Adrenal gland (tissue), 19 donors: Measurements from ENCODE around the gene MED1. TPM values are rescaled to one million over a fixed set of nuclear protein-coding genes. Genes with fewer than 3 reads are reported as not detected.
"Not testable (repeated sequence)": the region's sequence is repeated elsewhere in the genome, so short reads cannot be mapped to it uniquely, and the experiment has no call there.

ENCODE experiments used
- DNase-seq, 7 donors: peaks; one replicate each; pipeline ENCODE4 v3.0.0-alpha.2; 2019 to 2020
- H3K27ac ChIP-seq, 5 donors: fragments of 200-600 bp; sonication (generic) in 4 of 5; 1 replicate in 3 of 5; 2 replicates in 2 of 5; pipeline versions ENCODE4 v1.5.1 to v1.8.0; 2016 to 2020; ENCODE audit warnings: mild to moderate bottlenecking in 1 of 5
- H3K27me3 ChIP-seq: fragments of 200-600 bp; 2 replicates; pipeline ENCODE4 v1.8.0; 2021
- H3K36me3 ChIP-seq, 2 donors: fragments of 200-600 bp; replicated peaks in 1 of 2; 1 replicate in 1 of 2; 2 replicates in 1 of 2; pipeline versions ENCODE4 v1.5.1 to v1.8.0; 2018 to 2022
- H3K4me1 ChIP-seq, 2 donors: fragments of 200-600 bp; replicated peaks in 1 of 2; 1 replicate in 1 of 2; 2 replicates in 1 of 2; pipeline versions ENCODE4 v1.5.1 to v1.8.0; 2018 to 2021
- H3K4me3 ChIP-seq, 4 donors: fragments of 200-600 bp; sonication (generic) in 3 of 4; one replicate each; pipeline ENCODE4 v1.5.1; 2016 to 2018
- H3K9me3 ChIP-seq, 3 donors: fragments of 200-600 bp; sonication (generic) in 1 of 3; replicated peaks in 1 of 3; 1 replicate in 2 of 3; 2 replicates in 1 of 3; pipeline versions ENCODE4 v1.5.1 to v1.8.0; 2016 to 2021
- POLR2A ChIP-seq, 2 donors: fragments of 450-650 bp; IDR thresholded peaks; one replicate each; pipeline ENCODE4 v1.6.1; 2017; ENCODE audit warnings: antibody characterized with exemption in 2 of 2, mild to moderate bottlenecking in 2 of 2, moderate library complexity in 1 of 2
- WGBS, 4 donors: extraction: QIAGEN DNeasy Blood & Tissue Kit in 2 of 4; methylation state at CpG; one replicate each; pipeline versions ENCODE4 v1.1.5 to v1.1.7; 2013 to 2017; 5-methylcytosine and 5-hydroxymethylcytosine counted together
- intact Hi-C, 2 donors: fragments of 100-400 bp; cut with DNase I; formaldehyde crosslinking; loops; one replicate each; pipeline versions ENCODE4 v1.14.1 to v1.15.0; 2022 to 2023
- long read RNA-seq, 10 donors: library from polyadenylated mRNA in 3 of 10; unstranded in 2 of 10; stranded (forward) in 1 of 10; transcript quantifications; one replicate each; pipeline ENCODE4 v2.0.0 and lab custom pipeline, GENCODE V29; 2021 to 2026
- polyA plus RNA-seq, 3 donors: library from polyadenylated mRNA; stranded (reverse); fragments of 200-250 nt in 2 of 3; fragments of 350-450 nt in 1 of 3; fragmentation: Illumina TruSeq in 1 of 3; extraction: RNeasy Lipid Tissue Mini Kit (QIAGEN cat#74804) in 1 of 3; gene quantifications; one replicate each; pipeline ENCODE4 v1.2.3, GENCODE V29; 2013 to 2014
- total RNA-seq, 9 donors: library from RNA; depleted of rRNA in 4 of 9; stranded (reverse); fragments of >200 nt in 4 of 9; fragments of 120-200 nt in 1 of 9; fragmentation: NEBNext Ultra II Directional in 1 of 9; extraction: Animal tissue kit (Norgen Biotek cat#: 25700) in 1 of 9; gene quantifications; one replicate each; pipeline versions ENCODE4 v1.1.0 to v1.2.4, GENCODE V29; 2013 to 2023
- TF ChIP-seq, protein P1 (sequence below), 6 experiments: fragments of 450-650 bp in 4 of 6; fragments of 200-600 bp in 2 of 6; sonication (generic) in 1 of 6; IDR thresholded peaks; 1 replicate in 5 of 6; 2 replicates in 1 of 6; pipeline versions ENCODE4 v1.5.1 to v1.8.0; 2016 to 2021; ENCODE audit warnings: antibody characterized with exemption in 6 of 6, mild to moderate bottlenecking in 2 of 6, moderate library complexity in 1 of 6
- donor health status: healthy with polysubstance abuse.
- donor health status: Bipolar disorder and iron deficiency.
- donor health status: DM: yes; HTN: yes; CAD: no.
- donor health status: DM: no; HTN: no; CAD: no.
- donor health status: DM: no; HTN: no; CAD: no.
- donor health status: DM: yes; HTN: yes; CAD: no.

The MED1 gene, protein sequence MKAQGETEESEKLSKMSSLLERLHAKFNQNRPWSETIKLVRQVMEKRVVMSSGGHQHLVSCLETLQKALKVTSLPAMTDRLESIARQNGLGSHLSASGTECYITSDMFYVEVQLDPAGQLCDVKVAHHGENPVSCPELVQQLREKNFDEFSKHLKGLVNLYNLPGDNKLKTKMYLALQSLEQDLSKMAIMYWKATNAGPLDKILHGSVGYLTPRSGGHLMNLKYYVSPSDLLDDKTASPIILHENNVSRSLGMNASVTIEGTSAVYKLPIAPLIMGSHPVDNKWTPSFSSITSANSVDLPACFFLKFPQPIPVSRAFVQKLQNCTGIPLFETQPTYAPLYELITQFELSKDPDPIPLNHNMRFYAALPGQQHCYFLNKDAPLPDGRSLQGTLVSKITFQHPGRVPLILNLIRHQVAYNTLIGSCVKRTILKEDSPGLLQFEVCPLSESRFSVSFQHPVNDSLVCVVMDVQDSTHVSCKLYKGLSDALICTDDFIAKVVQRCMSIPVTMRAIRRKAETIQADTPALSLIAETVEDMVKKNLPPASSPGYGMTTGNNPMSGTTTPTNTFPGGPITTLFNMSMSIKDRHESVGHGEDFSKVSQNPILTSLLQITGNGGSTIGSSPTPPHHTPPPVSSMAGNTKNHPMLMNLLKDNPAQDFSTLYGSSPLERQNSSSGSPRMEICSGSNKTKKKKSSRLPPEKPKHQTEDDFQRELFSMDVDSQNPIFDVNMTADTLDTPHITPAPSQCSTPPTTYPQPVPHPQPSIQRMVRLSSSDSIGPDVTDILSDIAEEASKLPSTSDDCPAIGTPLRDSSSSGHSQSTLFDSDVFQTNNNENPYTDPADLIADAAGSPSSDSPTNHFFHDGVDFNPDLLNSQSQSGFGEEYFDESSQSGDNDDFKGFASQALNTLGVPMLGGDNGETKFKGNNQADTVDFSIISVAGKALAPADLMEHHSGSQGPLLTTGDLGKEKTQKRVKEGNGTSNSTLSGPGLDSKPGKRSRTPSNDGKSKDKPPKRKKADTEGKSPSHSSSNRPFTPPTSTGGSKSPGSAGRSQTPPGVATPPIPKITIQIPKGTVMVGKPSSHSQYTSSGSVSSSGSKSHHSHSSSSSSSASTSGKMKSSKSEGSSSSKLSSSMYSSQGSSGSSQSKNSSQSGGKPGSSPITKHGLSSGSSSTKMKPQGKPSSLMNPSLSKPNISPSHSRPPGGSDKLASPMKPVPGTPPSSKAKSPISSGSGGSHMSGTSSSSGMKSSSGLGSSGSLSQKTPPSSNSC (N-terminal part only)
- 10 to 100 TPM; 13.5 to 29.4 (median 26.4) TPM for total RNA-seq
- polyA plus RNA-seq = 10 to 100 TPM in 1 of 3 donors, 1 to 10 TPM in 2; 3.5 to 28.7 (median 6.7) TPM
- long read RNA-seq, donor 1 = 0 reads
- long read RNA-seq, donor 2, full-length matches to known transcripts = 1 of 1 reads
- long read RNA-seq, donor 2, partial matches to known transcripts = 0 of 1 reads
- long read RNA-seq, donor 2, other reads (novel, unspliced or antisense) = 0 of 1 reads
- long read RNA-seq, donor 3, full-length matches to known transcripts = 1 of 1 reads
- long read RNA-seq, donor 3, partial matches to known transcripts = 0 of 1 reads
- long read RNA-seq, donor 3, other reads (novel, unspliced or antisense) = 0 of 1 reads
- long read RNA-seq, donor 4, partial matches to known transcripts = 1 of 6 reads
- long read RNA-seq, donor 4, other reads (novel, unspliced or antisense) = 5 of 6 reads
- long read RNA-seq, donor 5, partial matches to known transcripts = 0 of 2 reads
- long read RNA-seq, donor 5, other reads (novel, unspliced or antisense) = 2 of 2 reads
- long read RNA-seq, donor 6, full-length matches to known transcripts = 3 of 5 reads
- long read RNA-seq, donor 6, partial matches to known transcripts = 0 of 5 reads
- long read RNA-seq, donor 6, other reads (novel, unspliced or antisense) = 2 of 5 reads
- long read RNA-seq, donor 7 = 0 reads
- long read RNA-seq, donor 8, full-length matches to known transcripts = 2 of 12 reads
- long read RNA-seq, donor 8, partial matches to known transcripts = 10 of 12 reads
- long read RNA-seq, donor 8, other reads (novel, unspliced or antisense) = 0 of 12 reads
- long read RNA-seq, donor 9, partial matches to known transcripts = 13 of 13 reads
- long read RNA-seq, donor 9, other reads (novel, unspliced or antisense) = 0 of 13 reads
- long read RNA-seq, donor 10 = 0 reads

DNA sequence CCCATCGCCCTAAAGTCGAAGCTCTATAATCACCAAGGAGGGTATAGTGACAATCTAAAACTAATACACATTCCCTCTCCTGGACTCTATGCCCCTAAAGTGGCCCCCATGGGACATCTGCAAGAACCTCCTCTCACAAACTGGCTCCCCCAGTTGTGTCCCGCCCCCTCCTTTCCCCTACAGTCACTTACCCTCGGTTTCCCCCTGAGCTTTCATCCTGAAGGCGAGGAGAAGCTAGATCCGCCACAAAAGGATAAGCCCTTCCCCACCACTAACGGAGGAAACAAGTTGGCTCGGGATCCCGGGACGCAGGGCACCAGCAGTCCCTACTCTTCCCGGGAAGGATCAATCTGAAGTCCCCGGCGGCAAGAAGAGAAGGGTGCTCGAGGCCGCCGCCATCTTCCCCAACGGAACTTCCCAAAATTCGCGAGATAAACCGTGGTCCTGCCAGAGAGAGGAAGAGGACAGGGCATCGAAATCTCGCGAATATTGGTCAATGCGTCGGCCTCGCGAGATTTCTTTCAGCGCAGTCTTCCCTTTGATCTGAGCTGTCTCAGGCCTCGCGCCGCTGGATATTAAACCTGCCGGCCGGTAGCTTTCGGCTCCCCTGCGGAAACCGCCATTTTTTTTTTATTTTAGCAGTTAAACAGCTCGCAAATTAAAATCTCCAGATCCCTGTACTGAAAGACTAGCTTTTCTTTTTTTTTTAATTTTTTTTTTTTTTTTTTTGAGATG lies at the start of gene MED1:
Gene MED1, minus strand, starts transcription at position 417 of the 735 bp plus-strand sequence. Its CDS starts 201 bp downstream, at position 216.
- Histone ChIP-seq H3K27me3 (no peaks in the 10 kb centered on the region), H3K4me1 (peaks cover 0 to 19% of the 10 kb centered on the region in 2 donors), H3K36me3 (peaks cover 0 to 21% of the 10 kb centered on the region in 2 donors), H3K27ac (peak within 1 kb of the TSS in 4 of 5 donors; percentile 58 to 90 (median 79)), H3K4me3 (peak within 1 kb of the TSS; percentile 84 to 99 (median 91)), H3K9me3 (no peaks in the 10 kb centered on the region)
- 0% methylated on average over 36 to 37 of the region's 37 CpGs for WGBS, 4 donors
- peak; percentile 25 to 83 for TF ChIP-seq POLR2A (IDR thresholded peaks at IDR 0.05)
- TF ChIP-seq, protein P1, sequence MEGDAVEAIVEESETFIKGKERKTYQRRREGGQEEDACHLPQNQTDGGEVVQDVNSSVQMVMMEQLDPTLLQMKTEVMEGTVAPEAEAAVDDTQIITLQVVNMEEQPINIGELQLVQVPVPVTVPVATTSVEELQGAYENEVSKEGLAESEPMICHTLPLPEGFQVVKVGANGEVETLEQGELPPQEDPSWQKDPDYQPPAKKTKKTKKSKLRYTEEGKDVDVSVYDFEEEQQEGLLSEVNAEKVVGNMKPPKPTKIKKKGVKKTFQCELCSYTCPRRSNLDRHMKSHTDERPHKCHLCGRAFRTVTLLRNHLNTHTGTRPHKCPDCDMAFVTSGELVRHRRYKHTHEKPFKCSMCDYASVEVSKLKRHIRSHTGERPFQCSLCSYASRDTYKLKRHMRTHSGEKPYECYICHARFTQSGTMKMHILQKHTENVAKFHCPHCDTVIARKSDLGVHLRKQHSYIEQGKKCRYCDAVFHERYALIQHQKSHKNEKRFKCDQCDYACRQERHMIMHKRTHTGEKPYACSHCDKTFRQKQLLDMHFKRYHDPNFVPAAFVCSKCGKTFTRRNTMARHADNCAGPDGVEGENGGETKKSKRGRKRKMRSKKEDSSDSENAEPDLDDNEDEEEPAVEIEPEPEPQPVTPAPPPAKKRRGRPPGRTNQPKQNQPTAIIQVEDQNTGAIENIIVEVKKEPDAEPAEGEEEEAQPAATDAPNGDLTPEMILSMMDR (IDR thresholded peaks at IDR 0.05) = no peak
- peak; percentile 94 to 98 (median 96) for DNase-seq
- intact Hi-C loops = no loop called here

DNA sequence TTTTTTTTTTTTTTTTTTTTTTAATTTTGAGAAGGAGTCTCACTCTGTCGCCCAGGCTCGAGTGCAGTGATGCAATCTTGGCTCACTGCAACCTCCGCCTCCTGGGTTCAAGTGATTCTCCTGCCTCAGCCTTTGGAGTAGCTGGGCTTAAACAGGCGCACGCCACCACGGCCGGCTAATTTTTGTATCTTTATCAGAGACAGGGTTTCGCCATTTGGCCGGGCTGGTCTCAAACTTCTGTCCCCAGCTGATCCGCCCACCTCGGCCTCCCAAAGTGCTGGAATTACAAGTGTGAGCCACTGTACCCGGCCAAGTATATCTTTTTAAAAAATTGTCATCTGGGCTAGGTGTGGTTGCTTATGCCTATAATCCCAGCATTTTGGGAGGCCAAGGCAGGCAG lies 45.9 kb upstream of the MED1 start:
- H3K36me3 ChIP-seq = peaks cover 0 to 91% of the 10 kb centered on the region in 2 donors
- H3K27ac ChIP-seq, H3K9me3 ChIP-seq, H3K4me1 ChIP-seq, intact Hi-C loops, H3K4me3 ChIP-seq, H3K27me3 ChIP-seq: not testable (repeated sequence)
- 89 to 98% (median 96%) methylated on average over 12 of the region's 12 CpGs for WGBS, 4 donors
- DNase-seq = peak in 1 of 7 donors; percentile 41

DNA sequence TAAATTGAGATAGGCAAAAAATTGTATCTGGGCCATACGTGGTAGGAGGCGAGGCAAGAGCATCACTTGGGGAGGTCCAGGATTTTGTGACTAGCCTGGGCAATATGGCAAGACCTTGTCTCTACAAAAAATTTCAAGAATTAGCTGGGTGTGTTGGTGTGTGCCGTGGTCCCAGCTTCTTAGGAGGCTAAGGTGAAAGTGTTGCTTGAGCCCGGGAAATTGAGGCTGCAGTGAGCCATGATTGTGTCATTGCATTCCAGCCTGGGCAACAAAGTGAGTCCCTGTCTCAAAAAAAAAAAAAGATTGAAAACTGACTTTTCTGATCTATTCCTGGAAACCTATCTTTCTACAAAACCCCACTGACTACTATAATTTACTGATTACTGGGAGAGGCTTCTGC lies 36.9 kb upstream of the MED1 start:
- Histone ChIP-seq H3K4me3 (no peak overlapping the region), H3K36me3 (peaks cover 0 to 29% of the 10 kb centered on the region in 2 donors), H3K27ac (peak overlapping the region in 1 of 5 donors; percentile 19), H3K4me1 (peaks cover 0 to 7% of the 10 kb centered on the region in 2 donors), H3K27me3 (no peaks in the 10 kb centered on the region), H3K9me3 (no peaks in the 10 kb centered on the region)
- intact Hi-C loops = no loop called here
- 86 to 94% (median 91%) methylated on average over 4 of the region's 4 CpGs for WGBS, 4 donors
- DNase-seq = peak in 1 of 7 donors; percentile 40
- TF ChIP-seq POLR2A (IDR thresholded peaks at IDR 0.05) = no peak
- TF ChIP-seq, protein P1 (IDR thresholded peaks at IDR 0.05) = no peak

DNA sequence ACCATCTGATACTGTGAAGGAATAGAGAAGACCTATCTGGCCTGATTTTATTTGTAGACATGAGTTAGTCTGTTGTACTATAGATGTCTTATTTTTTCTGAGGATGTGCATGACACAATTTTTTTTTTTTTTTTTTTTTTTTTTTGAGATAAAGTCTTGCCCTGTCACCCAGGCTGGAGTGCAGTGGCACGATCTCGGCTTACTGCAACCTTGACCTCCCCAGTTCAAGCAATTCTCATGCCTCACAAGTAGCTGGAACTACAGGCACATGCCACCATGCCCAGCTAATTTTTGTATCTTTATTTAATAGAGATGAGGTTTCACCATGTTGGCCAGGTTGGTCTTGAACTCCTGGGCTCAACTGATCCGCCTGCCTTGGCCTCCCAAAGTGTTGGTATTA lies 36.4 kb upstream of the MED1 start:
- peak overlapping the region in 1 of 5 donors; percentile 19 for H3K27ac ChIP-seq
- intact Hi-C loops, H3K4me1 ChIP-seq, H3K27me3 ChIP-seq, H3K9me3 ChIP-seq, H3K4me3 ChIP-seq: not testable (repeated sequence)
- 50 to 68% (median 57%) methylated on average over 3 of the region's 3 CpGs for WGBS, 4 donors
- peak in 5 of 7 donors; percentile 29 to 62 (median 48) for DNase-seq
- peaks cover 0 to 25% of the 10 kb centered on the region in 2 donors for H3K36me3 ChIP-seq
